Thyroid gland (tissue), 4 donors: ENCODE results near the gene TMEM30B.

Experiments
- POLR2A ChIP-seq, 2 donors: fragments of 450-650 bp; IDR thresholded peaks; one replicate each; pipeline ENCODE4 v1.6.1; 2017; ENCODE audit warnings: antibody characterized with exemption in 2 of 2, mild to moderate bottlenecking in 2 of 2, moderate library complexity in 1 of 2
- TF ChIP-seq, protein P1 (sequence below), 6 experiments: fragments of 200-600 bp in 3 of 6; fragments of 450-650 bp in 3 of 6; sonication (generic) in 3 of 6; IDR thresholded peaks; one replicate each; pipeline ENCODE4 v1.5.1; 2016 to 2019; ENCODE audit warnings: antibody characterized with exemption in 6 of 6, mild to moderate bottlenecking in 2 of 6, inconsistent platforms in 1 of 6, moderate library complexity in 1 of 6

DNA sequence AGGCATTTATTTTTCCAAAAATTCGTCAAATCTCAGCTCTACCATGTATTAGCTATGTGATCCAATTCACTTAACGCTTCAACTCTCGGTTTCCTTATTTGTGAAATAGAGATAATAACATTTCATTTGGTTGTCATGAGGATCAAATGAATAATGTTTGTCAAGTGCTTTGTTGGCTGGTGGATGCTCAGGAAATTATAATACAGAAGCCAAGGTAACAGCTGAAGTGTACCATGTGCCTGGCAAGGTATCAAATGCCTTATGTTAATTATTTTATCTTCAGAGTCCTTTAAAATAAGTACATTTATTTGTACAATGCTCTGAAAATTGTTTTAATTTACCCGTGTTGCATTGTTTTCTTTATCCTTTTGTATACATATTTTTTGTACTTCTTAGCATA, 34.2 kb upstream of the TMEM30B start:
- TF ChIP-seq, protein P1, sequence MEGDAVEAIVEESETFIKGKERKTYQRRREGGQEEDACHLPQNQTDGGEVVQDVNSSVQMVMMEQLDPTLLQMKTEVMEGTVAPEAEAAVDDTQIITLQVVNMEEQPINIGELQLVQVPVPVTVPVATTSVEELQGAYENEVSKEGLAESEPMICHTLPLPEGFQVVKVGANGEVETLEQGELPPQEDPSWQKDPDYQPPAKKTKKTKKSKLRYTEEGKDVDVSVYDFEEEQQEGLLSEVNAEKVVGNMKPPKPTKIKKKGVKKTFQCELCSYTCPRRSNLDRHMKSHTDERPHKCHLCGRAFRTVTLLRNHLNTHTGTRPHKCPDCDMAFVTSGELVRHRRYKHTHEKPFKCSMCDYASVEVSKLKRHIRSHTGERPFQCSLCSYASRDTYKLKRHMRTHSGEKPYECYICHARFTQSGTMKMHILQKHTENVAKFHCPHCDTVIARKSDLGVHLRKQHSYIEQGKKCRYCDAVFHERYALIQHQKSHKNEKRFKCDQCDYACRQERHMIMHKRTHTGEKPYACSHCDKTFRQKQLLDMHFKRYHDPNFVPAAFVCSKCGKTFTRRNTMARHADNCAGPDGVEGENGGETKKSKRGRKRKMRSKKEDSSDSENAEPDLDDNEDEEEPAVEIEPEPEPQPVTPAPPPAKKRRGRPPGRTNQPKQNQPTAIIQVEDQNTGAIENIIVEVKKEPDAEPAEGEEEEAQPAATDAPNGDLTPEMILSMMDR (IDR thresholded peaks at IDR 0.05): no peak
- TF ChIP-seq POLR2A (IDR thresholded peaks at IDR 0.05): no peak
